HG03175 (cell line): ENCODE data around the gene HOXC9.

ENCODE experiments used
- ATAC-seq: cut with Tn5 transposase; IDR thresholded peaks from one replicate; pipeline ENCODE4 v1.9.1; 2021; ENCODE audit warnings: mild to moderate bottlenecking, moderate library complexity; ENCODE audit not compliant: unreplicated experiment

Gene HOXC9

GRCh38 chr12:54049108-54049507 is 49.1 kb downstream of the HOXC9 start:
- ATAC-seq: no peak

- ATAC-seq: no peak
Observed at GRCh38 chr12:54050482-54050810, 50.5 kb downstream of the HOXC9 start.

DNA sequence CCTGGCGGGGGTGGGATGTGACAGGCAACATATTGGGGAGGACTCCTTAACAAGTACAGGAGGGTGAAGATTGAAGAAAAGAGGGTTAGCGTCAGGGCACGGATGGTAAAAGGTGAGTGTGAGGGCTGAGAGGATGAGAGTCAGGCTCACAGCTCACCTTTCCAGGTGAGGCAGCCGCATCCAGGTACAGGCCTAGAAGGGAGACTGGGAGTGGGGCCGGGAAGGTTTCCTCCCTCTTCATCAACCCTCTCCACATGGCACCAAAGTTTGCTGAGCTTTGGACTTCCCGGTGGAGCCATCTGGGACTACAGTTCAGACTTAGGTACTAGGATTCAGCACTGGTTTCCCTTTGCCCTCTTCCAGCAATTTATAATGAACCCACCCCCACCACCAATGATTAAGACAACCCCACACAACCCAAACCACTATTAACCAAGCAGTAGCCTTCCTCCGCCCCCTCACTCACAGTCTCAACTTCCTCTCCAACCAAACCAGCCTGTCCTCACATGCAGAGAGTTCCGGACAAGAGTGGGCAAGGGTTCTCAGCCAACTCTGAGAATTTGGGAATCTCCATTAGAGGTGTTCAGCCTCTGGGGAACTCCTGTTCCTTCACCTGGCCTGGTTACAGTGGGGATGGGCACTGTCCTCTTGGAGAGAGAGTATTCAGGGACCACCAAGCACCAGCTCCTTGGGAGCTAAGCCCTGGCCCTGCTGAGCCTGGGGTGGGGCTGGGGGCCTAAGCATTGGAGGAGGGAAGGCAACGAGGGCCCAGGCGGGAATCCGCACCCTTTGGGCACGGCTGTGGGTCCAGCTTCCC is 51.3 kb downstream of the HOXC9 start:
- no peak for ATAC-seq

DNA sequence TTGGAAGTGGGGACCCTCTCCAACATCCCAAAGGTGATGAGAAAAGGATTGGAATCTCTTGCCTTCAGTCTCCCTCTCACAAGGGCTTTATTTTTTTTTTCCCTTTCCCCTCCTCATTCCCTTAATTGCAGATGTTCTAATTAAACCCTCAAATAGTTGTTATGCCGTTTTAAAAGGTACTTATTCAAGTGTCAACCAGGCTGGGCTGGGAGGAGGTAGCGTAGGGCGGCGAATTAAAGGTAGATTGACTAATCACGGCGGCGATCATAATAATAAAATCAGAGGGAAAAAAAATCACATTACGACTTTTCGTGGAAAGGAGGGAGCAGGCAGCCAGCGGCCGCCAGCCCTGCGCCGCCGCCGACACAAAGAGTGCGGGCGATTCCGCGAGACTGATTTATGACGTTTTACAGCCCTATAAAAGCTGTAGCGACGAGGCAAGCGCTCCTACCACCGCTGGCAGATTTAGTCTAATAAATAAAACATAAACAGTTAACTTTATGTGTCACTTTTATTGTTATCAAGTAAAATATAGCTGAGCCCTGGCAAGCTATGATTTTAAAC is 52.0 kb downstream of the HOXC9 start:
- ATAC-seq: no peak

- ATAC-seq: no peak
Observed at GRCh38 chr12:54052438-54053002, 52.6 kb downstream of the HOXC9 start.
